Esophagus squamous epithelium (tissue), 4 donors: ENCODE measurements around the gene TSPAN14.

ENCODE experiments used
- CTCF ChIP-seq, 6 experiments: fragments of 450-650 bp in 4 of 6; fragments of 200-600 bp in 2 of 6; sonication (generic) in 2 of 6; IDR thresholded peaks; one replicate each; pipeline ENCODE4 v1.5.1; 2016 to 2019; ENCODE audit warnings: antibody characterized with exemption in 6 of 6, mild to moderate bottlenecking in 4 of 6, moderate library complexity in 4 of 6
- POLR2A ChIP-seq, 4 donors: fragments of 450-650 bp; IDR thresholded peaks; one replicate each; pipeline ENCODE4 v1.6.1; 2017; ENCODE audit warnings: antibody characterized with exemption in 4 of 4, mild to moderate bottlenecking in 4 of 4, moderate library complexity in 3 of 4

GRCh38 chr10:80458638-80459037 is 4.5 kb downstream of the TSPAN14 start:
- TF ChIP-seq CTCF (IDR thresholded peaks at IDR 0.05) (no peak), POLR2A (IDR thresholded peaks at IDR 0.05) (no peak)
